DND-41 (cell line): Measurements from ENCODE around the gene NTN1.

Source experiments
- ATAC-seq: fragments of 200-7000 bp; cut with Tn5 transposase; 3 replicates; pipeline ENCODE4 v1.9.1; 2021; ENCODE audit warnings: low read depth; ENCODE audit not compliant: insufficient read depth
- DNase-seq: peaks from one replicate; pipeline ENCODE4 v3.0.0-alpha.2; 2020
- H2AFZ ChIP-seq: 2 replicates; pipeline ENCODE4 v1.6.0; 2012; ENCODE audit warnings: low read depth, low read length
- H3K27ac ChIP-seq: 2 replicates; pipeline ENCODE4 v1.5.1; 2012; ENCODE audit warnings: low read length, inconsistent platforms
- H3K27me3 ChIP-seq: fragments of 200-600 bp; sonication (generic); 2 replicates; pipeline ENCODE4 v1.6.0; 2012; ENCODE audit warnings: low read length, mild to moderate bottlenecking, inconsistent platforms; ENCODE audit not compliant: insufficient read depth, poor library complexity
- H3K36me3 ChIP-seq: 2 replicates; pipeline ENCODE4 v1.5.1; 2012; ENCODE audit warnings: low read length, inconsistent platforms; ENCODE audit not compliant: insufficient read depth
- H3K4me1 ChIP-seq: 2 replicates; pipeline ENCODE4 v1.5.1; 2012; ENCODE audit warnings: mild to moderate bottlenecking, low read length; ENCODE audit not compliant: insufficient read depth
- H3K4me2 ChIP-seq: 2 replicates; pipeline ENCODE4 v1.6.0; 2012; ENCODE audit warnings: mild to moderate bottlenecking, moderate library complexity, low read length, inconsistent platforms; ENCODE audit not compliant: insufficient read depth
- H3K4me3 ChIP-seq, 2 experiments: fragments of 200-600 bp in 1 of 2; shearing (Covaris generic) in 1 of 2; 2 replicates each; pipeline ENCODE4 v1.5.1; 2012 to 2016; ENCODE audit warnings: inconsistent platforms in 2 of 2, low read length in 2 of 2, mild to moderate bottlenecking in 2 of 2, low read depth in 1 of 2, moderate library complexity in 1 of 2
- H3K79me2 ChIP-seq: 2 replicates; pipeline ENCODE4 v1.6.0; 2012; ENCODE audit warnings: low read length, inconsistent platforms; ENCODE audit not compliant: insufficient read depth
- H3K9ac ChIP-seq: 2 replicates; pipeline ENCODE4 v1.6.0; 2012; ENCODE audit warnings: low read depth, mild to moderate bottlenecking, inconsistent platforms, low read length, moderate library complexity
- H3K9me3 ChIP-seq: 2 replicates; pipeline ENCODE4 v1.5.1; 2012; ENCODE audit warnings: low read length, moderate library complexity, mild to moderate bottlenecking, inconsistent platforms; ENCODE audit not compliant: insufficient read depth, severe bottlenecking
- H4K20me1 ChIP-seq: 2 replicates; pipeline ENCODE4 v1.6.0; 2012; ENCODE audit warnings: low read length; ENCODE audit not compliant: insufficient read depth
- CTCF ChIP-seq: IDR thresholded peaks from 2 replicates; pipeline ENCODE4 v1.5.1; 2012; ENCODE audit warnings: borderline replicate concordance, low read length, moderate library complexity, mild to moderate bottlenecking; ENCODE audit not compliant: poor library complexity, severe bottlenecking; ENCODE audit errors: extremely low read depth
- EZH2 ChIP-seq: IDR thresholded peaks from 3 replicates; pipeline ENCODE4 v1.6.1; 2012; ENCODE audit warnings: borderline replicate concordance, low read depth, mild to moderate bottlenecking, moderate library complexity, low read length, inconsistent platforms; ENCODE audit not compliant: severe bottlenecking

Gene NTN1

GRCh38 chr17:9002227-9002605 lies 19.1 kb upstream of the NTN1 start:
- no peak overlapping the region for H3K4me2 ChIP-seq
- H3K9me3 ChIP-seq = peaks cover 2% of the 10 kb centered on the region
- H3K4me1 ChIP-seq = peaks cover 7% of the 10 kb centered on the region
- H4K20me1 ChIP-seq = no peaks in the 10 kb centered on the region
- H3K9ac ChIP-seq = no peak overlapping the region
- H2AFZ ChIP-seq = no peak overlapping the region
- H3K36me3 ChIP-seq = no peaks in the 10 kb centered on the region
- H3K79me2 ChIP-seq = no peaks in the 10 kb centered on the region
- H3K4me3 ChIP-seq = no peak overlapping the region
- no peak overlapping the region for H3K27ac ChIP-seq
- H3K27me3 ChIP-seq = no peaks in the 10 kb centered on the region
- TF ChIP-seq EZH2 = no peak
- no peak for TF ChIP-seq CTCF
- no peak for ATAC-seq
- DNase-seq = no peak

- Histone ChIP-seq H3K9me3 (peaks cover 2% of the 10 kb centered on the region), H3K9ac (no peak overlapping the region), H3K4me2 (no peak overlapping the region), H4K20me1 (no peaks in the 10 kb centered on the region), H2AFZ (no peak overlapping the region), H3K36me3 (no peaks in the 10 kb centered on the region), H3K4me3 (no peak overlapping the region), H3K27ac (no peak overlapping the region), H3K4me1 (peaks cover 4% of the 10 kb centered on the region), H3K79me2 (no peaks in the 10 kb centered on the region), H3K27me3 (no peaks in the 10 kb centered on the region)
- TF ChIP-seq CTCF (no peak), EZH2 (no peak)
- ATAC-seq (no peak), DNase-seq (no peak)
These were observed 18.5 kb upstream of the NTN1 start for GRCh38 chr17:9002606-9003354.

GRCh38 chr17:9003355-9004131 lies 17.8 kb upstream of the NTN1 start:
- H3K9ac ChIP-seq = no peak overlapping the region
- ATAC-seq (no peak), DNase-seq (no peak)
- no peak overlapping the region for H3K4me2 ChIP-seq
- no peaks in the 10 kb centered on the region for H3K36me3 ChIP-seq
- peaks cover 2% of the 10 kb centered on the region for H3K9me3 ChIP-seq
- H3K27ac ChIP-seq = no peak overlapping the region
- H3K27me3 ChIP-seq = no peaks in the 10 kb centered on the region
- no peak overlapping the region for H3K4me3 ChIP-seq
- no peaks in the 10 kb centered on the region for H3K79me2 ChIP-seq
- no peaks in the 10 kb centered on the region for H3K4me1 ChIP-seq
- H2AFZ ChIP-seq = no peak overlapping the region
- no peaks in the 10 kb centered on the region for H4K20me1 ChIP-seq
- no peak for TF ChIP-seq CTCF
- TF ChIP-seq EZH2 = no peak
